Activated CD4-positive, alpha-beta T cell treated with anti-CD3 and anti-CD28 coated beads, Interleukin-2, amount 10 ng/mL, durations not matched to agents 24 days and 14 days (primary cell): ENCODE results near the gene NEU2. TPM values are rescaled to one million over a fixed set of nuclear protein-coding genes. Genes with fewer than 3 reads are reported as not detected.

Source experiments
- DNase-seq: peaks from one replicate; pipeline ENCODE4 v3.0.0; 2022
- H3K27ac Mint-ChIP-seq: one replicate; pipeline ENCODE4 v1.8.0; 2022; ENCODE audit warnings: mild to moderate bottlenecking, mixed read lengths
- H3K27me3 Mint-ChIP-seq: one replicate; pipeline ENCODE4 v1.8.0; 2022; ENCODE audit warnings: mixed read lengths
- H3K36me3 Mint-ChIP-seq: one replicate; pipeline ENCODE4 v1.8.0; 2022; ENCODE audit warnings: low read depth, mild to moderate bottlenecking, mixed read lengths
- H3K4me1 Mint-ChIP-seq: one replicate; pipeline ENCODE4 v1.8.0; 2021; ENCODE audit warnings: mixed read lengths
- H3K4me3 Mint-ChIP-seq: one replicate; pipeline ENCODE4 v1.8.0; 2022; ENCODE audit warnings: mild to moderate bottlenecking, moderate library complexity, mixed read lengths
- H3K9me3 Mint-ChIP-seq: one replicate; pipeline ENCODE4 v1.8.0; 2021; ENCODE audit warnings: mixed read lengths
- intact Hi-C: fragments of 100-400 bp; cut with micrococcal nuclease; formaldehyde crosslinking; loops from one replicate; pipeline ENCODE4 v1.15.1; 2023
- total RNA-seq: library from RNA; stranded (reverse); gene quantifications from 2 replicates; pipeline ENCODE4 v1.2.3, GENCODE V29; 2022

The NEU2 gene
- total RNA-seq, 1 donor from 2014 or later: not detected

GRCh38 chr2:233079473-233079877 is 47.0 kb downstream of the NEU2 start:
- intact Hi-C loops: no loop called here
- peak; percentile 82 for DNase-seq
- Mint-ChIP-seq H3K9me3 (no peaks in the 10 kb centered on the region), H3K27me3 (no peaks in the 10 kb centered on the region), H3K4me1 (peaks cover 56% of the 10 kb centered on the region), H3K36me3 (peaks cover 36% of the 10 kb centered on the region), H3K4me3 (peak overlapping the region; percentile 73), H3K27ac (peak overlapping the region; percentile 82)

- H3K27me3 Mint-ChIP-seq: no peaks in the 10 kb centered on the region
- DNase-seq: peak; percentile 79
- peak overlapping the region; percentile 64 for H3K4me3 Mint-ChIP-seq
- intact Hi-C loops: loop anchor here (1.0 to 10.0 kb wide), 3 partner anchors 19 to 275 kb away; partner anchors contain the start of gene DGKD
- H3K36me3 Mint-ChIP-seq: peaks cover 40% of the 10 kb centered on the region
- H3K27ac Mint-ChIP-seq: peak overlapping the region; percentile 82
- H3K4me1 Mint-ChIP-seq: peaks cover 60% of the 10 kb centered on the region
- no peaks in the 10 kb centered on the region for H3K9me3 Mint-ChIP-seq
Observed at GRCh38 chr2:233079953-233080835, 47.7 kb downstream of the NEU2 start.

DNA sequence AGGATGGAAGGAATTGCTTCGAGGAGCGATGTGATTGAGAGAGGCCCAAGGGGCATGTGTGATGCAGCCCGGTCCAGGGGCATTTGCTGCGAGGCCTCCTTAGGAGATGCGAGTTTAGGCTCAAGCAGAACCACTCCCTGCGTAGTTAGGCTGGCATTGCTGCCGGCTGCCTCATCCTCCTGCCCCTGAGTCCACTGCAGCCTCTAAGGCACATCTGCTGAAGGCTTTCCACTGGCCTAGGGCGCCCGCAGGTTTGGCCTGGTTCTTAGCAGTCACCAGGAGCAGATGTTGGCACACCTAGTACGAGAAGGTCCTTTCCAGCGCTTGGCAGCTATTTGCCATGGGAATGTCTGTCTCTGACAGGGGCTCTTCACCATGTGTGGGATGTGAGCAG is 48.4 kb downstream of the NEU2 start:
- peak overlapping the region; percentile 82 for H3K27ac Mint-ChIP-seq

GRCh38 chr2:233081232-233081730 is 48.8 kb downstream of the NEU2 start:
- Mint-ChIP-seq H3K27ac (peak overlapping the region; percentile 82), H3K9me3 (no peaks in the 10 kb centered on the region), H3K4me3 (peak overlapping the region; percentile 64), H3K36me3 (peaks cover 49% of the 10 kb centered on the region), H3K27me3 (no peaks in the 10 kb centered on the region), H3K4me1 (peaks cover 70% of the 10 kb centered on the region)
- intact Hi-C loops: loop anchor here (1.0 to 10.0 kb wide), 2 partner anchors 153 to 274 kb away; partner anchors contain the start of gene DGKD
- peak; percentile 88 for DNase-seq

More for the DNA sequence above, 48.4 kb downstream of the NEU2 start:
- Mint-ChIP-seq H3K36me3 (peaks cover 46% of the 10 kb centered on the region), H3K4me3 (peak overlapping the region; percentile 64), H3K4me1 (peaks cover 67% of the 10 kb centered on the region), H3K27me3 (no peaks in the 10 kb centered on the region), H3K9me3 (no peaks in the 10 kb centered on the region)
- intact Hi-C loops: loop anchor here (1.0 to 10.0 kb wide), 4 partner anchors 20 to 274 kb away; partner anchors contain the start of gene DGKD
- no peak for DNase-seq

- Mint-ChIP-seq H3K9me3 (no peaks in the 10 kb centered on the region), H3K36me3 (peaks cover 54% of the 10 kb centered on the region), H3K27ac (peak overlapping the region; percentile 82), H3K27me3 (no peaks in the 10 kb centered on the region), H3K4me1 (peaks cover 74% of the 10 kb centered on the region), H3K4me3 (peak overlapping the region; percentile 64)
- DNase-seq: no peak
- intact Hi-C loops: loop anchor here (1.0 to 10.0 kb wide), 3 partner anchors 14 to 273 kb away; partner anchors contain the start of gene DGKD
Observed at GRCh38 chr2:233081731-233082221, 49.3 kb downstream of the NEU2 start.

GRCh38 chr2:233082222-233082930 is 49.9 kb downstream of the NEU2 start:
- peak overlapping the region; percentile 82 for H3K27ac Mint-ChIP-seq
- no peaks in the 10 kb centered on the region for H3K27me3 Mint-ChIP-seq
- intact Hi-C loops: loop anchor here (1.0 to 10.0 kb wide), 2 partner anchors 15 to 272 kb away; partner anchors contain the start of gene DGKD
- peaks cover 77% of the 10 kb centered on the region for H3K4me1 Mint-ChIP-seq
- H3K9me3 Mint-ChIP-seq: no peaks in the 10 kb centered on the region
- peak; percentile 77 for DNase-seq
- peaks cover 55% of the 10 kb centered on the region for H3K36me3 Mint-ChIP-seq
- peak overlapping the region; percentile 64 for H3K4me3 Mint-ChIP-seq

DNA sequence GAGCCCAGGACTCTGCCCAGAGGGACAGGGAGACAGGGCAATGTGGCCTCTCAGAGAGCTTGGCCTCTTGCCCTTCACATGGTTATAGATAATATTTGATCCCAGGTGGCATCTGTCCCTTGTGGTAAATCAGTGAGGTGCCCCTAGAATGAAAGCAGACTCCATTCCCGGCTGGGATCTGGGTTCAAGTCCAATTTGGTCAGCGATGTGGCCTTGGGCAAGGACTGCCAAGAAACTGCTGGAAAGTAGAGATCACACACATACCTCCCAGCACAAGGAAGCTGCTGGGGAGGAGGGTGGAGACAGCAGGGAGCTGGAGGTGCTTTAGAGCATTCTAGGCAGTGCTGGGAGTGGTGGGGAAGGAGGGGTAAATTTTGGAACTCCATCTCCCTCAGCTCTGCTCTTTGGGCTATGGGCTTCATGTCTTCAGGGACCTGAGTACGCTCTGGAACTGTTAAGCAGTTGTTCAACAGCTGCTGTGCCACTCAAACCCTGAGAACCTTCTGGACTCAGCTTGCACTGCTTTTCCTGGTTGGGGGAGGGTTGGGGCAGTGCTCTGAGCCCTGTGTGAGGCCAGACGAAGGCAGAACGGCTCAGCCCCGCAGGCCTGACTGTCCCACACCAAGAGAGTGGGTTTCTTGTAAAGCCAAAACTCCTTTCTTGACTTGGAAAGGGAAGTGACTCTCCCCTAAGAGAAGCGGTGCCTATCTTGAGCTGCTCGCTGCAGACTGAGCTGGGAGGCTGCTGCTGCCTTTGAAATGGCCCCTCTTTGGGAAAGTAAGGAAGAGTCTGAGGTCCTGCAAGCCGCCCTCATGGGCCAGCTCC is 50.7 kb downstream of the NEU2 start:
- Mint-ChIP-seq H3K27ac (peak overlapping the region; percentile 82), H3K4me1 (peaks cover 74% of the 10 kb centered on the region), H3K36me3 (peaks cover 58% of the 10 kb centered on the region), H3K9me3 (no peaks in the 10 kb centered on the region), H3K27me3 (no peaks in the 10 kb centered on the region), H3K4me3 (peak overlapping the region; percentile 64)
- intact Hi-C loops: loop anchor here (1.0 to 10.0 kb wide), 2 partner anchors 16 to 272 kb away; partner anchors contain the start of gene DGKD
- DNase-seq: no peak

- peak overlapping the region; percentile 82 for H3K27ac Mint-ChIP-seq
Observed at GRCh38 chr2:233083782-233084181, 51.3 kb downstream of the NEU2 start.

GRCh38 chr2:233084488-233084887 is 52.0 kb downstream of the NEU2 start:
- H3K27me3 Mint-ChIP-seq: no peaks in the 10 kb centered on the region

More at GRCh38 chr2:233083782-233084181, 51.3 kb downstream of the NEU2 start:
- H3K4me1 Mint-ChIP-seq: peaks cover 76% of the 10 kb centered on the region
- DNase-seq: no peak
- H3K27me3 Mint-ChIP-seq: no peaks in the 10 kb centered on the region
- H3K36me3 Mint-ChIP-seq: peaks cover 63% of the 10 kb centered on the region
- H3K9me3 Mint-ChIP-seq: no peaks in the 10 kb centered on the region
- H3K4me3 Mint-ChIP-seq: peak overlapping the region; percentile 64
- intact Hi-C loops: loop anchor here (10.0 kb wide), 1 partner anchor 271 kb away; the partner anchor contains the start of gene DGKD

More at GRCh38 chr2:233084488-233084887, 52.0 kb downstream of the NEU2 start:
- peaks cover 57% of the 10 kb centered on the region for H3K36me3 Mint-ChIP-seq
- H3K27ac Mint-ChIP-seq: peak overlapping the region; percentile 82
- peaks cover 69% of the 10 kb centered on the region for H3K4me1 Mint-ChIP-seq
- H3K4me3 Mint-ChIP-seq: peak overlapping the region; percentile 64
- intact Hi-C loops: loop anchor here (10.0 kb wide), 1 partner anchor 270 kb away; the partner anchor contains the start of gene DGKD
- DNase-seq: peak; percentile 83
- no peaks in the 10 kb centered on the region for H3K9me3 Mint-ChIP-seq

Other genes with a start within 250 kb of the NEU2 start
- 1.0 and 1.2 TPM in 2 replicates for gene SNORC, start 162.4 kb upstream of the NEU2 start, total RNA-seq
- gene NGEF, start 19.4 kb upstream of the NEU2 start, total RNA-seq: 1.2 and 1.3 TPM in 2 replicates
- 43.6 and 45.8 TPM in 2 replicates for gene INPP5D, start 27.7 kb downstream of the NEU2 start, total RNA-seq
- 36.7 and 37.9 TPM in 2 replicates for gene ATG16L1, start 219.0 kb downstream of the NEU2 start, total RNA-seq